GM19438 (cell line): ENCODE measurements around the gene ARSD.
"Not testable (repeated sequence)": the region's sequence is repeated elsewhere in the genome, so short reads cannot be mapped to it uniquely, and the experiment has no call there.

Experiments
- ATAC-seq: cut with Tn5 transposase; IDR thresholded peaks from one replicate; pipeline ENCODE4 v1.9.1; 2021; ENCODE audit warnings: low read depth; ENCODE audit not compliant: unreplicated experiment

Gene ARSD

DNA sequence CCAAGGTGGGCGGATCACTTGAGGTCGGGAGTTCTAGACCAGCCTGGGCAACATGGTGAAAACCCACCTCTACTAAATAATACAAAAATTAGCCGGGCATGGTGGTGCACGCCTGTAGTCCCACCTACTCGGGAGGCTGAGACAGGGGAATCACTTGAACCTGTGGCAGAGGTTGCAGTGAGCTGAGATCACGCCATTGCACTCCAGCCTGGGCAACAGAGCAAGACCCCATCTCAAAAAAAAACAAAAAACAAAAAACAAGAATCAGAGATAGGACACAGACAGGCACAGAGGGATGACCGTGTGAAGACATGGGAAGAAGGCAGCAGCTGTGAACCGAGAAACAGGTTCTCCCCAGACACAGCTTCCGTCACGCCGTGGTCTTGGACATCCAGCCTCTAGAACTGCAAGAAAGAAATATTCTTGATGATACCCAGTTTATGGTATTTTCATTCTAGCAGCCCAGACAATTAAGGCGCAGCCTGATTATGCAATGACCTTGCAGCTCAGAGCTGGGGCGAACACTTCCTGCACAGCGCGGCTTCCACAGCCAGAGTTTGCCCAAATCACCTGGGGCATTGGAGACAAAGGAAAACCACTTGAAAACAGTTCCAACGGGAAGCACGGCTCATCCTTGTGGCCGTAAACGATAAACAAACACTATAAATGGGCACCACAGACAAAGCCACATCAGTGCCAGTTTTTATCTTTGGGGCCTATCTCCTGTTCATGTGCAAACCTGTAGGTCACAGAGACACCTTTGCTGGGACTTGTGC lies 4.2 kb upstream of the ARSD start:
- ATAC-seq: no peak

DNA sequence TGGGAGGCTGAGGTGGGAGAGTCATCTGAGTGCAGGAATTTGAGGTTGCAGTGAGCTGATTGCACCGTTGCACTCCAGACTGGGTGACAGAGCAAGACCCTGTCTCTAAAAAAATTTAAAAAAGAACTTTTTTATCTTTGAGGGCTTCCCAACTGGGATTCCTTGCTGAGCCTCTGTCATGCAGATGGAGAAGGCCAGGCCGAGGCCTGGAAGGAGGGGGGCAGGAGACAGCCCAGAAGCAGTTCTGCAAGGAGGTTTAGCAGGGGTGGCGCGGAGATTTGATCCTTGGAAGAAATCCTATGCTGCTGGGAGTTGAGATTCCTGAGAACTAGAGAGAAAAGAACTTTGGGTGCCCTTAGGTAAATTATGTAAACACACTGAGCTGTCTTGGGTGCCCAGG lies 2.5 kb upstream of the ARSD start:
- no peak for ATAC-seq

DNA sequence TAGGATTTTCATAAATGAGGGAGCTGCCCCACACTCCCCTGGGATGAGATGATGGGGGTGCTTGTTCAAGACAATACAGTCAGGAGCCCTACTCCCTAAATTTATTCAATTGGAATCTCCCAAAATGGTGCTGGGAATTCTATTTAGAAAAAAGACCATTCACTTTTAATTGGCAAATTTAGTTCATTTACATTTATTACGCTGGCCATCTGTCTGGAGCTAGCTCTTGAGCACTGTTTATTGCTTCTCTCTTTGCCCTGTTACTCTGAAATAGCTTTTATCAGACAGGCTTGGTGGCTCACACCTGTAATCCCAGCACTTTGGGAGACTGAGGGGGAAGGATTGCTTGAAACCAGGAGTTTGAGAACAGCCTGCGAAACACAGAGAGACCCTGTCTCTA lies 2.0 kb upstream of the ARSD start:
- no peak for ATAC-seq

DNA sequence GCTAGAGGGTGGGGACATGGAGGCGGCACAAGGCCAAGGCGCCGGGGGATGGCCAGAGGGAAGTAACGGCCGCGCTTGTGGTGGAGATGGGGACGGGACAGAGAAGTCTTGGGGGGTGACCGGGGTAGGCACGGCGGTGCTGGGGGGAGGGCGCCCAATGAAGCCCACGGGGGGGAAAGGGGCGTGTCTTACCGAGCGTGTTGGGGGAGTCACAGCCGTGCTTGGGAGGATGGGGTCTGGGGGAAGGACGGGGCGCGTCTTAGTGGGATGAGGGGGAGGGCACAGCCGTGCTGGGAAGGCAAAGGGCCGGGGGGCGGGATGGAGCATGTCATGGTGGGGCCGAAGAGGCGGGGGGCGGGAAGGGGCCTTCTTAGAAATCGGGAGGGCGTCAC lies 952 bp downstream of the ARSD start:
- no peak for ATAC-seq

DNA sequence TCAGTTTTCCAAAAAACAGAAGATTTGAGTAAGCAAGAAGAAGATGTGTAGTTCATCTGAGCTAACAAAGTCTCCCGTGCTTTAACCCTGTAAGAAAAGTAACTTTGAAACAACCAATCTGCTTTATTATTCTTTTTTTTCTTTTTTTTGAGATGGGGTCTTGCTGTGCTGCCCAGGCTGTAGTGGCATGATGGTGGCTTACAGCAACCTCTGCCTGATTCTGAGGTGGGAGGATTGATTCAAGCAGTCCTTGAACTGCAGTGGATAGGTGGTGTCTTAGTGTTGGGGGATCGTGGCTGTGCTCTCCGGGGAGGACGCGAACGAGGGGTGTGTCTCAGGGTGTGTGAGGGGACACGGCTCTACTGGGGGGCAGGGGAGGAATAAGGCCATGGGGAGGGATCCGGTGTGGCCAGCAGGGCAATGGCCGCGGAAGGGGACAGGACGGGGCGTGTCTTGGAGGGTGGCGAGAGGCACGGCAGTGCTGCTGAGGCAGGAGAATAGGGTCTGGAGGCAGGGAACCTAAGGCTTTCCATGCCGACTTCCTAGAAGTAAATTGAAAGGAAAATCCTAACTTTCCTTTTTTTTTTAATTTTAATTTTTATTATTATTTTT lies 2.4 kb downstream of the ARSD start:
- ATAC-seq: no peak

DNA sequence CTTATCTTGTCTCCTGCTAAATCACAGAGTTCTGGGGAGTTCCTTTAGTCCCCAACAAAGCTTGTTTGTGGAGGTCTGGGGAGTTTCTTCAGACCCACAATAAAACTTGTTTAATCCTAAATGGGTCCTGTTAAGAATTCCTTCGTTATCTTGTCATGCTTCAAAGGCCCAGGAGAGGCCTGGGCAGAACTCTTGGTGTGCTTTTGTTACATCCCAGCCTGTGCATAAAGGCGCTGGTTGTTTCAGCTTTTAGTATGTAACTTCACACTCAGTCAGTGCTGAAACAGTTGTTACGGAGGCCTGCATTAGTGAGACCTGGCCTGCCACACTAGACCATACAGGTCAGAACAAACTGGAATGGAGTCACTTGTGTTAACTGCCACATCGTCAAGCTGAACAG lies 2.9 kb downstream of the ARSD start:
- not testable (repeated sequence) for ATAC-seq

DNA sequence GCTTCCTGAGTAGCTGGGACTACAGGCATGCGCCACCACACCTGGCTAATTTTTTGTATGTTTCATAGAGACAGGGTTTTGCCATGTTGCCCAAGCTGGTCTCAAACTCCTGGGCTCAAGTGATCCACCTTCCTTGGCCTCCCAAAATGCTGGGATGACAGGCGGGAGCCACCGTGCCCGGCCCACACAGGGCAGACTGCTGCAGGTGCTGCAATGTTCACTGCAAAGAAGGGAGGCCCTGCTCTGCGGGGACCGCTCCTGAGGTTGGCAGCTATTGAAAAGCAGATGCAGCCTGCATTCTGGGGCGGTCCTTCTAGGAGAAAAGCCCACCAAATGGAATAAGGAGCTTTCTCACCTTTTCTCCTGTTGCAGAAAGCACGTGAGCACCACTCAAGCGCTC lies 5.0 kb downstream of the ARSD start:
- ATAC-seq: no peak

DNA sequence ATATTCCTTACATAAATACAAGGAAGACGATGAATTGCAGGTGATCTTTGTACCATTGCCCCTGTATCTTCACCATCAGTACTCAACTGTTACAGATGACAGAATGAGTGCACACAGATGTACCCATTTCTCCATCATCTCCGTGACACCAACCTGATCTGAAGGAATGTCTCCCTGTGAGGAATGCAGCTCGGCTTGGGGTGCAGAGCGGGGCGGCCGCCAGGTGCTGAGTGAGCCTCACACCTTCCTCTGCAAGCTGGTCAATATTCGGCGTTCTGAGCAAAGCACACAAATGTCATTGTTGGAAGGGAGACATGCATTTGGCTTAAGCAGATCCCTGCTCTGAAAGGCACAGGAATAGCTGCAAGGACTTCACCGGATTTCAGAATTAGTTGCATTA lies 7.4 kb downstream of the ARSD start:
- ATAC-seq: no peak

DNA sequence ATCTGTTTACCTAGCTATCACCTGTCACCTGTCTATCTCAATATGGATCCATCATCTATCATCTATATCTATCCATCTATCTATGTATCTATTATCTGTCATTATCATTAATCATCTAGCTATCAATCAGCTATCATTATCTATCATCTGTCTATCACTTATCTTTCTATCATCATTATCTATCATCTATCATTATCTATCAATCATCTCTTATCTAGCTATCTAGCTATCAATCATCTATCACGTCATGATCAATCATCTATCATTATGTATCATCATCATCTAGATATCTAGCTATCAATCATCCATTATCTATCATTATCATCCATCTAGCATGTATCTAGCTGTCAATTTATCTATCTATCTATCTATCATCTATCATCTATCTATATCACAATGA lies 7.9 kb downstream of the ARSD start:
- no peak for ATAC-seq

DNA sequence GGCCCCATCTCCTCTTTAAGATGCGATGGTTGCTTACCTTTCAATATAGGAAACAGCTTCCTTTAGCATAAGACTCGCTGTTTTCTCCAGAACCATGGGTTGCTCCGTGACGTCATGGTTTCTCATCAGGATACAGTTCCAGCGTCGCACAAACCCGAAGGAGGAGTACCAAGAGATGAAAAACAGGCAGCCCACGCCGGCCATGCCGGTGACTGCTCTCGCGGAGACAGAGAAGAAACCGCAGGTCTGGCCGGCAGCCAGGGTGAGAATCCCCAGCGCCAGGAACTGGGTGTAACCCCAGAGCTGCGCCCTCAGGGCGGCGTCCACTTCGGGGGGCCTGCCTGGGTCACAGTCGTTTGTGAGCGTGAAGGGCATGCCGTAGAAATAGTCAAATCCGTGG lies 11.4 kb downstream of the ARSD start:
- ATAC-seq: no peak

DNA sequence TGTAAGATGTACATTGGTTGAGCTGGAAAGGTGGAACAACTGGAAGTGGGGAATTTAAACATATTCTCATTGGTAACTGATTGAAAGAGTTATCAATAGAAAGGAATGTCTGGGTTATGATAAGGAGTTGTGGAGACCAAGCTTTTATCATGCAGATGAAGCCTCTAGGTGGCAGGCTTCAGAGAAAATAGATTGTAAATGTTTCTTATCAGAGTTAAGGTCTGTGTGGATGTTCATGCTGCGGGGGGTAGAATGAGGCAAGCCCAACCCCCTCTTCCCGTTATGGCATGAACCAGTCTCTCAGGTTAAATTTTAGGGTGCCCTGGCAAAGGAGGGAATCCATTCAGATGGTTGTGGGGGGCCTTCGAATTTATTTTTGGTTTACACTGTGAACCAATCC lies 16.0 kb downstream of the ARSD start:
- no peak for ATAC-seq

DNA sequence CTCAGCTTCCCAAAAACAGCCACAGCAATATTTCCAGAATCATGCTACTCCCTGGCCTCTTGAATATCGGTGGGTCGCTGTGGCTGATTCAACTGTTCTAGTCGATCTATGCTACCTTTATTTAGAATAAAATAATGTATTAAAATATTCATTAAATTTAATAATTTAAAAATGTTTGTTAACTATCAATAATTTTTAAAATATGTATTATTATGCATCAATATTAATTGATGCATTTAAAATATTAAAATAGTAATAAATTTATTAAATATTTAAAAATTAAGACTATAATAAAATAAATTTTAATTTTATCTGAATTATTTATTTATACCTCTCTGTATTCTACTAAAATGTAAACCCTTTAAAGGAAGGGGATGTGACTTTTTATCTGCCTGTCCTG lies 19.0 kb downstream of the ARSD start:
- no peak for ATAC-seq

DNA sequence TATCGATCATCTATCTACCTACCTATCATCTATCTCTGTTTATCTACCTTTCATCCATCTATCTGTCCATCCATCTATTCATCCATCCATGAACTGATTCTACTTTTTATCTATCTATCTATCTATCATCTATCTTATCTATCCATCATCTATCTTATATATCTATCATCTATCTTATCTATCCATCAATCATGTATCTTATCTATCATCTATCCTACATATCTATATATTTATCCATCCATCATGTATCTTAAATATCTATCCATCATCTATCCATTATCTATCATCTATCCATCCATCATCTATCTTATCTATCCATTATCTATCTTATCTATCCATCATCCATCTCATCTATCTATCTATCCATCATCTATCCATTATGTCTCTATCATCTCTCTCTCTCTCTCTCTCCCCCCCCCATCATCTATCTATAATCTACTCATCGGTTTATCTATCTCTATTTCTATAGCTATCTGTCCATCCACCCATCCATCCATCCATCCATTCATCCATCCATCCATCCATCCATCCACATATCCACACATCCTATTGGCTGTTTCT lies 20.9 kb downstream of the ARSD start:
- no peak for ATAC-seq

DNA sequence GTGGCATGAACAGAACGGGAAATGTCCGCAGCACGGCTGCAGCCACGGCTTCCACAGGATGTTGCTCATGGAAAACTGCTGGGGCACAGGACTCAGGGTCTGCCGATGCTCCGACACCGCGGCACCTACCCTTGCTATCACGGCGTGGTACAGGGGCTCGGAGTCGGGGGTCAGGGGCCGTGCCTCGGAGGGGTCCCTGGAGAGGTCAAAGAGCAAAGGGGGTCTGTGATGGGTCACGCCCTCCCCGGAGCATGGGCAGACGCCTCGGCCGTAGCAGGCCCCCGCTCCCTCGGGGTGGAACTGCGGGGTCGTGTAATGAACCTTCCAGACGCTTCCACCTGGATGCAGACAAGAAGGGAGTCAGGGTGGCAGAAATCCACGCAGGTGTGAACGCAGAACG lies 21.8 kb downstream of the ARSD start:
- ATAC-seq: no peak

DNA sequence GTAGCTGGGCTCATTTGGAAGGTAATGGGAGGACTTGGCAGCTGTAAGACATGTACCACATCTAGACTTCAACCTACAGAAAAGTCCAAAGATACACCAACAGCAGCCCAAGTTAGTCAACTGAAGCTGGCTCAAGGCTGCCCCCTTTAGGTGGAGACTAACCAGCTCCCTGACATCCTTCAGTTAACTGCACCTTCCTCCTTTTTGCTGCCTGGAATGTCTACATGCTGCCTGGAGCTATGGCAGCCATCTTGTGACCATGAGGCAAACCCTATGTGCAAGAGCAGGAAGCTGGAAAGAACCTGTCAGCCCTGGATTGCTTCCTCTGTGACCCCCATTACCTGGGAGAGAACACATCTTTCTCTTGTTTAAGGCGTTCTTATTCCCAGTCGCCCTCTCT lies 25.8 kb downstream of the ARSD start:
- no peak for ATAC-seq

DNA sequence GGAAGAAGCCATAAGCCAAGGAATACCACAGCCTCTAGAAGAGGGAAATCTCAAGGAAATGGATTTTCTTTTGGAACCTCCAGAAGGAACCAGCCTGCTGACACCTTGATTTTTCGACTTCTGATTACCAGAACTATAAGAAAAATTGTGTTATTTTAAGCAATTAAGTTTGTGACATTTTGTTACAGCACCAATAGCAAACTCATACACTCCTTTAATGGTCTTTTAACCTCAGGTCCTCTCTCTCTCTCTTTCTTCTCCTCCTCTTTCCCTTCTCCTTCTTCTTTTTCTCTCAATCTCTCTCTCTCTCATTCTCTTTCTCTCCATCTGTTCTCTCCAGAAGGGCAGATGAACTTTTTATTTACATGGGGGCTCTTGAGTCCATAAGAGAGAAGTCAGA lies 26.3 kb downstream of the ARSD start:
- no peak for ATAC-seq

DNA sequence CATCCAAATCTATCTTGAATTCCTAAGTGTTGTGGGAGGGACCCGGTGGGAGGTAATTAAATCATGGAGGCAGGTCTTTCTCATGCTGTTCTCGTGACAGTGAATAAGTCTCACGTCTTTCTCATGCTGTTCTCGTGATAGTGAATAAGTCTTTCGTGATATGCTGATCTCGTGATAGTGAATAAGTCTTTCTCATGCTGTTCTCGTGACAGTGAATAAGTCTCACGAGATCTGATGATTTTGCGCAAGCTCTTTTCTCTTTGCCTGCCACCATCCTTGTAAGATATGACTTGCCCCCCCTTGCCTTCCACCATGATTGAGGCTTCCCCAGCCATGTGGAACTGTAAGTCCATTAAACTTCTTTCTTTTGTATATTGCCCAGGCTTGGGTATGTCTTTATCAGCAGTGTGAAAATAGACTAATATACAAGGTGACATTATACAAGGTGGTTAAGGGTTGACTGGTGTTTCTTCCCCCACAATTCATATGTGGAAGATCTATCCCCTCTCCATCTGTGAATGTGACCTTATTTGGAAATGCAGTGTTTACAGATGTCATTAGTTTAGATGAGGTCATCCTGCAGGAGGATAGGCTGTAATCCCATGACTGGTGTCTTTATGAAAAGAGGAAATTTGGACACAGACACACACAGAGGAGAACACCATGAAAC lies 27.6 kb downstream of the ARSD start:
- no peak for ATAC-seq

DNA sequence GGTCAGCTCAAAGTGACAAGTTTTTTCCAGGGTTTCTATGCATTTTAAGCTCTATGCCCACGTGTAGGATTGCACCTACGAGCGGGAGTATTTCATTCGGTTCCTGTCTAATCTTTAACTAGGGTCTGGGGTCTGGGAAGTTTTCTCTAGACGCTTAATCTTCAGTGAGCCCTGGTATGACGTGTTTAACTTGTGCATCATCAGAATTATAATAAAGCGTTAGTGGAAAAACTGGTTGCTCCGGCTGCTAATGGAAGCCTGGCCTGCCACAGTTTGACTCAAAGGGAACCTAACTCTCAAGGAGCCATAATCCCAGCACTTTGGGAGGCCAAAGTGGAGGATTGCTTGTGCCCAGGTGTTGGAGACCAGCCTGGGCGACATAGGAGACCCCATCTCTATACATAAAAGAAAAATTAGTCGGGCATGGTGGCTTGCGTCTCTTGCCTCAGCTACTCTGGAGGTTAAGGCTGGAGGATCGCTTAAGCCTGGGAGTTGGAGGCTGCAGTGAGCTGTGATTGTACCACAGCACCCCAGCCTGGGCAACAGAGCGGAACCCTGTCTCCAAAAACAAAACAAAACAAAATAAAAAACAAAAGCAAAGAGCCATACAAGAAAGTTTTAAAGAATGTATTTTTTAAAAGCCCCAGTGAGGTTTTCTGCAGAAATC lies 30.2 kb downstream of the ARSD start:
- ATAC-seq: no peak

DNA sequence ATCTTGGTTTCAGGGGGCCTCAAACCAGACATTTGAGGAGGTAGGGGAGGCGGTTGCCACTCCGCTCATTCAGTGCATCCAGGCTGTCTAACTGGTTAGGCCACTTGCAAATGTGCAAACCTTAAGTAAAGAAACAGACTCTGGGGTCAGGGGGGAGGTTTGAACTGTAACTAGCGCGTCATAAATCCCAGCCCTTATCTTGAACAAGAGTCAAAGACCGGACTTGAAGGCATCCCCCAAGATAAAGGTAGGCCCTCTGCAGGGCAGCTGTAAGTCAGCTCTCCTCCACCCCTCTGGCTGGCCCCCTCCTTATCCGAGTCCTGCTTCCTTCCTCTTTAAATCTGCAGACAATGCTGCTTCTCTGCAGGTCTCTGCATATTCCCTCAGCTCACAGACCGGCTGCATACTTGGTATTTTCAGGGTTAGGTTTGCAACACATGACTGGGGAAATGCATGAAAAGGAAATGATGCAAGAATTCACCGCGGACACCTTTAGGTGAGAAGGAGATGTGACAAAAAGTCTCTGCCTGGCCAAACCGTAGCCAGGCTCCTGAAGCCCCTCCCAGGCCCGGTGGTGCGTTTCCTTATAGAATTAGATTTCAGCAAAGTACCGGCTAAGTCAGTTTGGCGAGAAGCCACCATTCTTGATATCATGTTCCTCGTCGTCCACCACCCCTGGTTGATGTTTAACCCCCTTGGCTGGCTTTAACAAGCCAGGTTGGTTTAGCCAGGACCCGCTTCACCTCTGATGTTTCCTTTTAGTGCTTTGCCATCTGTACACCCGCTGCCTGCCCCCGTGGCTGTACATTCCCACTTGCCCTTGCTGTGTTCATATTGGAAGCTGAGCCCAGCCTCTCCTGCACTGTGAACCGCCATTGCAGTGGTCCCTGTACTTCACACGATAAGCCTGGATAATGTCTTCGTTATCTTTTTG lies 31.2 kb downstream of the ARSD start:
- peak; percentile 69 for ATAC-seq

DNA sequence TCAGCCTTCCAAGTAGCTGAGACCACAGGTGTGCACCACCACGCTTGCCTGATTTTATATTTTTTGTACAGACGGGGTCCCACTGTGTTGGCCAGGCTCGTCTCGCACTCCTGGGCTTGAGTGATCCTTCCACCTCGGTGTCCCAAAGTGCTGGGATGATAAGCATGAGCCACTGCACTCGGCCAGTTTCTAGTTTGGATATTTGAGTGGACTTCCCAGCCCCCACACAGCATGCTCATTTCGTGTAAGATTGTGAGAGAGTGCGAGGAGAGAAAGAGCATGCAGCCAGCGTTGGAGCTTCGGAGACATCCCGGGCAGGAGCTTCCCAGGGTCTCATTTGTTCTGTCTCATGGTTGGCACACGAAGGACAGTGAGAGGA lies 31.8 kb downstream of the ARSD start:
- no peak for ATAC-seq
